ENCODE results near the gene ASTN1. TPM values are rescaled to one million over a fixed set of nuclear protein-coding genes. Genes with fewer than 3 reads are reported as not detected.

The ASTN1 gene
- total and polyA plus RNA-seq, 2 of the 4 experiments (the other 2 are of a cell fraction), result under 0.01 to 0.07 TPM

DNA sequence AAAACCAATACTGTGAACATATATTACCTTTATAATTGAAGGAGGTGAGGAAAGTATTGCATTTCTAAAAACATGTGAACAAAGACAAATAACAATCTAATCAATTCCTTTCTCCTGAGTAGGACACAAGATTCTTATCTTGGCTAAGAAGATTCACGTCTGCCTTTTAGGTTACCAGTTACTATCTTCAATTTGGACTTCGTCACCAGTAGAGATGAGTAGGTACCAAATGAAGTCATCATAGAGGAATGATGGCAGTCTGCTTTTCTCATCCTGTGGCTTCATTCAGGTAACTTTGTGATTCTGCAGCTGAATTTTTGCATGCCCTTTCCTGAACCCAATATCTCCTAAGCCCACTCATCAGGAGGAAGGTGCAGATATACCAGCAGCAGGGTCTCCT is 32.4 kb downstream of the ASTN1 start:
- POLR2A ChIA-PET (ENCODE audit: unreplicated experiment), result no interaction called here
- H3K36me3 ChIP-seq (ENCODE audit: control insufficient read depth, insufficient read depth, low read length), result no peaks in the 10 kb centered on the region
- H3K27me3 ChIP-seq (ENCODE audit: control insufficient read depth, insufficient read depth, low read length), result no peaks in the 10 kb centered on the region
- intact Hi-C loops (cut with micrococcal nuclease), result no loop called here
- H2AK5ac ChIP-seq (ENCODE audit: low read depth, low read length), result no peak overlapping the region
- no peak for DNase-seq
- in situ Hi-C loops (cut with MboI; ENCODE audit: low sequenced_read_pairs), result no loop called here
- WGBS, 2 experiments (ENCODE audit: extremely low coverage in 2 of 2, insufficient read length in 1 of 2), result no CpG with 5 or more reads among the region's 2 CpGs
- TF ChIP-seq RAD21 (IDR thresholded peaks at IDR 0.05; ENCODE audit: low read length) (no peak), MAFK (IDR thresholded peaks at IDR 0.05; ENCODE audit: low read depth, low read length) (no peak), NFE2L2 (IDR thresholded peaks at IDR 0.05; ENCODE audit: low read depth, low read length) (no peak), FOS (IDR thresholded peaks at IDR 0.05; ENCODE audit: low read depth, low read length) (no peak), CHD1 (IDR thresholded peaks at IDR 0.05; ENCODE audit: low read depth, low read length) (no peak), BHLHE40 (IDR thresholded peaks at IDR 0.05; ENCODE audit: low read depth, low read length) (no peak)
- TF ChIP-seq, protein P1, sequence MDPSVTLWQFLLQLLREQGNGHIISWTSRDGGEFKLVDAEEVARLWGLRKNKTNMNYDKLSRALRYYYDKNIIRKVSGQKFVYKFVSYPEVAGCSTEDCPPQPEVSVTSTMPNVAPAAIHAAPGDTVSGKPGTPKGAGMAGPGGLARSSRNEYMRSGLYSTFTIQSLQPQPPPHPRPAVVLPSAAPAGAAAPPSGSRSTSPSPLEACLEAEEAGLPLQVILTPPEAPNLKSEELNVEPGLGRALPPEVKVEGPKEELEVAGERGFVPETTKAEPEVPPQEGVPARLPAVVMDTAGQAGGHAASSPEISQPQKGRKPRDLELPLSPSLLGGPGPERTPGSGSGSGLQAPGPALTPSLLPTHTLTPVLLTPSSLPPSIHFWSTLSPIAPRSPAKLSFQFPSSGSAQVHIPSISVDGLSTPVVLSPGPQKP (IDR thresholded peaks at IDR 0.05; ENCODE audit: borderline replicate concordance, low read depth, low read length), result no peak
- H3K14ac ChIP-seq (replicated peaks; ENCODE audit: low read depth, low read length), result no peak overlapping the region
- H3K18ac ChIP-seq (ENCODE audit: low read depth, low read length), result no peak overlapping the region
- CTCF ChIA-PET, result no interaction called here
- no peak overlapping the region for H4K8ac ChIP-seq (ENCODE audit: low read depth in 2 of 2, low read length in 2 of 2)
- H4K5ac ChIP-seq (ENCODE audit: low read depth, low read length), result no peak overlapping the region
- H2BK120ac ChIP-seq (ENCODE audit: low read depth, low read length), result no peak overlapping the region
- H3K4me1 ChIP-seq (ENCODE audit: control insufficient read depth, insufficient read depth, low read length), result no peaks in the 10 kb centered on the region
- H3K23ac ChIP-seq (ENCODE audit: low read depth, low read length), result no peak overlapping the region
- no peak overlapping the region for H2AK9ac ChIP-seq (replicated peaks; ENCODE audit: low read depth, low read length, poor library complexity)
- no peak overlapping the region for H2BK20ac ChIP-seq (ENCODE audit: low read depth, low read length)
- no peak overlapping the region for H4K91ac ChIP-seq (ENCODE audit: insufficient read depth, low read depth, low read length)
- no peak overlapping the region for H3K9ac ChIP-seq (ENCODE audit: low read depth, low read length)
- no peaks in the 10 kb centered on the region for H4K20me1 ChIP-seq (ENCODE audit: insufficient read depth, low read length)
- ATAC-seq (ENCODE audit: low read depth), result no peak
- H3K27ac ChIP-seq (ENCODE audit: insufficient read depth, low read length), result no peak overlapping the region
- H3K79me1 ChIP-seq (ENCODE audit: low read depth in 1 of 2, low read length in 2 of 2), result no peaks in the 10 kb centered on the region
- no peak overlapping the region for H3K4me2 ChIP-seq (ENCODE audit: low read depth, low read length)
- no TSS peak for BruUV-seq (replicated peaks)
- H2AFZ ChIP-seq (replicated peaks; ENCODE audit: low read length, poor library complexity), result no peak overlapping the region
- H3K9me1 ChIP-seq (ENCODE audit: insufficient read depth, low read length), result no peaks in the 10 kb centered on the region
- H3K9me3 ChIP-seq (ENCODE audit: control insufficient read depth, insufficient read depth, low read length), result no peaks in the 10 kb centered on the region
- no peak overlapping the region for H3K4me3 ChIP-seq (ENCODE audit: insufficient read depth, low read depth, low read length)
- H3K4ac ChIP-seq (ENCODE audit: low read depth, low read length), result no peak overlapping the region
- H3K56ac ChIP-seq (ENCODE audit: extremely low read depth, insufficient read depth, low read length), result no peak overlapping the region
- H2BK15ac ChIP-seq (ENCODE audit: low read depth, low read length), result no peak overlapping the region
- H2BK5ac ChIP-seq (ENCODE audit: low read depth, low read length, poor library complexity, severe bottlenecking), result no peak overlapping the region
- dilution Hi-C loops (cut with HindIII; ENCODE audit: low sequenced_read_pairs, unreplicated experiment), result no loop called here

Data from IMR-90 (cell line).